Muscle layer of duodenum (tissue), 2 donors: ENCODE measurements around the gene ARHGAP45.

Experiments
- H3K27ac ChIP-seq: one replicate; pipeline ENCODE4 v1.7.0; 2013; ENCODE audit warnings: mild to moderate bottlenecking, low read length
- H3K27me3 ChIP-seq: one replicate; pipeline ENCODE4 v1.7.0; 2013; ENCODE audit warnings: low read depth, mild to moderate bottlenecking, control low read depth, low read length
- H3K36me3 ChIP-seq, 2 donors: one replicate each; pipeline ENCODE4 v1.7.0; 2013; ENCODE audit warnings: low read length in 2 of 2, control low read depth in 1 of 2, mild to moderate bottlenecking in 1 of 2; ENCODE audit not compliant: insufficient read depth in 2 of 2, control insufficient read depth in 1 of 2
- H3K4me1 ChIP-seq, 2 donors: one replicate each; pipeline ENCODE4 v1.7.0; 2013; ENCODE audit warnings: low read length in 2 of 2, mild to moderate bottlenecking in 2 of 2, control low read depth in 1 of 2, moderate library complexity in 1 of 2; ENCODE audit not compliant: insufficient read depth in 2 of 2, control insufficient read depth in 1 of 2
- H3K4me3 ChIP-seq, 2 donors: one replicate each; pipeline ENCODE4 v1.7.0; 2013; ENCODE audit warnings: low read length in 2 of 2, low read depth in 1 of 2, mild to moderate bottlenecking in 1 of 2
- H3K9me3 ChIP-seq, 2 donors: one replicate each; pipeline ENCODE4 v1.7.0; 2013; ENCODE audit warnings: low read length in 2 of 2, control low read depth in 1 of 2, mild to moderate bottlenecking in 1 of 2; ENCODE audit not compliant: control insufficient read depth in 1 of 2
- donor health status: healthy.

The ARHGAP45 gene

DNA sequence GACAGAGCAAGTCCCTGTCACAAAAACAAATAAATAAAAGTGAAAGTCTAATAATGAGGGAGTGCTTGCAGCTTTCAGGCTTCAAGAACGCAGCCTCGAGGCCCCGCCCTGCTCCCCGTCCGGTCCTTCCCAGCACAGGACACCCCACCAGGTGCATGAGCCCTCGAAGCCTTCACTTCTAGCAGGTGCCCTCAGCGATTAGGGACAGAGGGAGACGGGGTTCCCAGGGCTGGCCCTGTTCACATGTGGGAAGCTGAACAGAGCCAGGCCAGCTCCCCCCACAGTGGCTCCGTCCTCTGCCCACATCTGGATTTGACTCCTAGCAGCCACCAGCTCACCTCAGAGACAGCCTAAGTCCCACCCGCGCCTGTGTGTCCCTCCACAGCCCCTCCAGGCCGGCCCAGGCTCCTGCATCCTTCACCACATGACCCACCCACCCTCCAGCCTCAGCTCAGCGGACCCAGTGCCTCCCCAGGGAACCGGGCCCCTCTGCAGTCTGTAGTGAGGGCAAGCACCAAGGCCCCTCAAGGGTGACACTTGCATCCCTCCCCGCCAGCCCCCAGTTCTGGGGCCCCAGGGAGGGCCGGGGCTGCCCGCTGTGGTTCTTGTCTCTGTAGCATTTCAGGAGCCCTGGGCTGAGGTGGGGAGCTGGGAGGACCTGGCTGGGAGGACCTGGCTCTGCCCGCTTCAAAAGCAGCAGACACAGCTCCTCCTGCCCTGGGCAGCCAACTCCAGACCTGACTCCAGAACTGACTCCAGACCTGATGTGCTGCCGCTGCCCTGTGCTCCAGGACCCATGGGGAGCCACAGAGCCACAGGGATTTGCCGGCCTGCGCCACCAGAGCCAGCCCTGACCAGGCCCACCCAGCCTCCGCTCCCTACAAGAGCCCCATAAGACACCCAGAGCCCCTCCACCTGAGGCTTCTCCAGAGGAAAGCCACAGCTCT lies 64.1 kb downstream of the ARHGAP45 start:
- H3K27ac ChIP-seq = peak overlapping the region; percentile 81
- no peaks in the 10 kb centered on the region for H3K9me3 ChIP-seq
- peaks cover 0 to 22% of the 10 kb centered on the region in 2 donors for H3K36me3 ChIP-seq
- no peaks in the 10 kb centered on the region for H3K27me3 ChIP-seq
- H3K4me3 ChIP-seq = peak overlapping the region; percentile 74 to 81
- peaks cover 6 to 26% of the 10 kb centered on the region in 2 donors for H3K4me1 ChIP-seq

DNA sequence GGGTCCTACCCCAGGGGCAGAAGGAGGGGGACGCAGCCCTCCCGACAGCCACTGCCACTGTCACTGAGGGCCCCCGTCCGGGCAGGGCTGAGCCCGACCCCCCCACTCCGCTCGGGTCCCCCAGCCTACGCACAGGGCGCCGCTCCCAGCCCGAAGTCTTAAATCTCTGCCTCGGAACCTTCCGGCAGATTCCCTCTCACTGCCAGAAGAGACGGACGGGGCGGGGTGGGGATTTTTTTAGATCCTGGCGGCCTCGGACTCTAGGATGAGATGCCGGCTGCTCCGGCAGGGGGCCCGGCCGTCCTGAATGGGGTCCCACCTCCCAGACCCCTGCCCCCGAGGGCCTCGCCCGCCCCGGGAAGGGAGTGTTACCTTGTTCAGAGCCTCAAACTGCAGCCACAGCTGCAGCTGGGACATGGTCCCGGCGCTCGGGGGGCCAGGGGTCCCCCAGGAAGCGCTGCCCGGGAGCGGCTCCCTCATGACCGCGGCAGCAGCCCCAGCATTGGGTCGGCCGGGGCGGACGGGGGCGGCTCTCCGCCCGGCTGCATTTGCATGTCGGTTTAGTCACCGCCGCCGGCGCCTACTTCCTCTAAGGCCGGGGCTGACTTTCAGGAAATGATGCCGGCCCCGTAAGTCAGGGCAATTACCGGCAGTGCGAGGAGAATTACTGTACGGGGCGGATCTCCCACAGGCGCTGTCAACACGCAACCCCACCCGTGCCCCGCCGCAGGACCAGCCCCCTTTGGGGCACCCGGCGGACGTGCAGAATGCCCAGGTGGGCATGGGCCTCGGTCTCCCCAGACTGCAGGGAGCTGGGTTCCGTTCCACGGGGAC lies 65.0 kb downstream of the ARHGAP45 start:
- Histone ChIP-seq H3K4me1 (peaks cover 6 to 33% of the 10 kb centered on the region in 2 donors), H3K4me3 (peak overlapping the region; percentile 74 to 81), H3K36me3 (peaks cover 0 to 13% of the 10 kb centered on the region in 2 donors)

DNA sequence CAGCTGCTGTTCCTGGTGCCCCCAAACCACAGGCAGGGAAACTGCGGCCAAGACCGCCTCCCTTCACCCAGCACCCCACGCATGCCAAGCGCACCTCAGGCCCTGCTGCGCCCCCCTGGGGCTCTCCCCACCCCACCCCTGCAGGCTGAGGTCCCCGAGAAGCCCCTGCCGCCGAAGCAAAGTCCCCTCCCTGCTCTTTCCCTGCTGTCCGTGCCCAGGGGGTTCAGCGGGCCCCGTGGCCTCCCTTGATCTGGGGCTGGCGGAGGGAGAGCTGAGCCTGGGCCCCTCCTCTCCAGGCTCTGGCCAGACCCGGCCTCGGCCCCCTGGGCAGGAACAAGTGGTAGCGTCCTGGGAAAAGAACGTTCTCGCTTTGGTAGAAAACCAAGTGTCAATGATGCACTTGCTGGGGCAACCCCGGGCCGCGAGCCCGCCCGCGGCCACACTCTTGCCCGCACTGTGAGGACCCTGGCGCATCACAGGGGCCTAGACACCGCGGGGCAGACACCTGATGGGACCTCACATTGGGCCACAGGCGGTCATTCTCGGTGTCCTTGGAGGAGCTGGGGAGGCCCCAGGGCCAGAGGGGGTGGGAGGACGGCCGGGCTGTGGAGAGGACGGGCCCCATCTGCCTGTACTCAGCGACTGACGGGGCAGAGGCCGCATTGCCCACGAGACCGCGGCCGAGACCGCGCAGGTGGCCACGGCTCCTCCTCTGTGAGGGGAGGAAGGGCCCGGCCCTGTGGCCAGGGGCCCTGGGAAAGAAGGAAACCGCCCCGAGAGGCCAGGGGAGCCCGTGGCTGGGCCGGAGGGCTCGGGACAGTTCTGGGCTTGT lies 65.8 kb downstream of the ARHGAP45 start:
- Histone ChIP-seq H3K36me3 (peaks cover 0 to 4% of the 10 kb centered on the region in 2 donors), H3K27ac (peak overlapping the region; percentile 81), H3K27me3 (no peaks in the 10 kb centered on the region), H3K9me3 (no peaks in the 10 kb centered on the region), H3K4me3 (peak overlapping the region; percentile 74 to 81), H3K4me1 (peaks cover 6 to 33% of the 10 kb centered on the region in 2 donors)

More for the DNA sequence above, 65.0 kb downstream of the ARHGAP45 start:
- H3K9me3 ChIP-seq = no peaks in the 10 kb centered on the region
- H3K27ac ChIP-seq = peak overlapping the region; percentile 81
- H3K27me3 ChIP-seq = no peaks in the 10 kb centered on the region

DNA sequence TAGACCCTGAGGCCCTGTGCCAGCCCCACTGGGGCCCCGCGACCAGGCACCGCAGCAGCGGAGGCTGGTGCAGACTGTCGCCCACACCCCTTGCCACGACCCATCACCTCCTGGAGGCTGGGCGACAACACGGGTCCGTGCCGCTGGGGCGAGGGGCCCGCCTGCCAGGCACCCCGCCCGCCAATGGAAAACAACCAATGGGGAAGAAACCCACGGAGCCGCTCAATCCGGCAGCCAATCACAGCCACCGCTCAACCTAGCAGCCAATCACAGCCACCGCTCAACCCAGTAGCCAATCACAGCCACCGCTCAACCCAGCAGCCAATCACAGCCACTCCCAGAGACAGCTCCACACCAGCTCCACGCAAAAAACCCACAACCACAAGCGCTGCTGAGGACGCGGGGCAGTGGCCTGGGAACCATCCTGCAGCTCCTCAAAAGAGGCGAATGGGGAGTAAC lies 66.5 kb downstream of the ARHGAP45 start:
- Histone ChIP-seq H3K9me3 (no peaks in the 10 kb centered on the region), H3K36me3 (peaks cover 0 to under 1% of the 10 kb centered on the region in 2 donors), H3K27ac (peak overlapping the region; percentile 81), H3K4me1 (peaks cover 6 to 33% of the 10 kb centered on the region in 2 donors), H3K4me3 (peak overlapping the region in 1 of 2 donors; percentile 74), H3K27me3 (no peaks in the 10 kb centered on the region)

DNA sequence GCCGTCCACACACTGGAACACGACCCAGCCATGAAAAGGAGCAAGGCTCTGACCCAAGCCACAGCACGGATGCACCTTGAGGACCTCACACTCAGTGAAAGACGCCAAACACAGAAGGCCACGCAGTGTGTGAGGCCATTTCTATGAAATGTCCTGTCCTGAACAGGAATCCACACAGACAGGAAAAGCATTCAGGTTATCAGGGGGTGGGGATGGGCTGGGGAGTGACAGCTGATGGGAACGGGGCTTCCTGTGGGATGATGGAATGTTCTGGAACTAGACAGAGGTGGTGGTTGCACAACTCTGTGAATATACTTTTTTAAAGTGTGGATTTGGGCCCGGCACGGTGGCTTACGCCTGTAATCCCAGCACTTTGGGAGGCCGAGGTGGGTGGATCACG lies 67.5 kb downstream of the ARHGAP45 start:
- peaks cover 6 to 32% of the 10 kb centered on the region in 2 donors for H3K4me1 ChIP-seq
- H3K27ac ChIP-seq = no peak overlapping the region
- peaks cover 0 to 8% of the 10 kb centered on the region in 2 donors for H3K36me3 ChIP-seq
- H3K4me3 ChIP-seq = no peak overlapping the region
- no peaks in the 10 kb centered on the region for H3K9me3 ChIP-seq
- no peaks in the 10 kb centered on the region for H3K27me3 ChIP-seq

DNA sequence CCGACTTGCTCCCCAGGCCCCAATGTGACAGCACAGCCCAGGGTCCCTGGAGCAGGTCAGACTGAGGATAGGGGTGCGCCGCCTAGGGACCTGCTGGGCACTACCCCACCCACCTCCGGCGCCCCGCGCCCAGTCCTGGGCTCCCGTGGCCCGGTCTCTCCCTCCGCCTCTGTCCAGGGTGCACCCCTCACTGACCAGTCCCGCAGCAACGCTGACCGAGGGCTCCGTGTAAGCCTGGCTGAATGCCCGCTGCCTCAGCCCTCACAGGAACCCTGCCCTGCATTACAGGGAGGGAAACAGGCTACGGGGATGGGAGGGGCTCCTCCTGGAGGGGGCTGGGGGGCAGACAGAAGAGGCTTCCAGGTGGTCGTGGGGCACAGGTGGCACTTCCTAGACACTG lies 68.5 kb downstream of the ARHGAP45 start:
- H3K4me1 ChIP-seq = peaks cover 6 to 27% of the 10 kb centered on the region in 2 donors
- H3K36me3 ChIP-seq = peaks cover 0 to 10% of the 10 kb centered on the region in 2 donors
- no peaks in the 10 kb centered on the region for H3K27me3 ChIP-seq
- peak overlapping the region; percentile 16 for H3K27ac ChIP-seq
- no peak overlapping the region for H3K4me3 ChIP-seq
- no peaks in the 10 kb centered on the region for H3K9me3 ChIP-seq

DNA sequence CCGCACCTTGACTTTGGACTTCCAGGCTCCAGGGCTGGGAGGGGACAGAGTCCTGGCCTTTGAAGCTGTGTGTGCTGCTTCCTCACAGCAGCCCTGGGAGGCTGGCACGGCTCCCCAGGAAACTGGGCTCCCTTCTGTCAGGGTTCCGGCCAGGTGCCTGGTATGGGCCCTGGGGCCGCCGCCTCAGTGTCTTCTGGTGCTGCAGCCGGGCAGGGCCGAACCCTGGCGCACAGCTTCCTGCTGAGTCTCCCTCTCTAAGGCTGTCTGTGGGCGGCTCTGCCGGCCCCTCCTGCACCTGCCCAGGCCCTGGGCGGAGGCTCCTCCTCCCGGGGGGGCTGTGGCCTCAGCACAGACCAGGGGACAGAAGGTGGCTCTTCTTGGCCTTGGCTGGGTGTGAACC lies 69.2 kb downstream of the ARHGAP45 start:
- Histone ChIP-seq H3K9me3 (no peaks in the 10 kb centered on the region), H3K4me3 (no peak overlapping the region), H3K27me3 (no peaks in the 10 kb centered on the region), H3K27ac (peak overlapping the region; percentile 16), H3K36me3 (peaks cover 0 to 14% of the 10 kb centered on the region in 2 donors), H3K4me1 (peaks cover 6 to 21% of the 10 kb centered on the region in 2 donors)
